HCT116 (cell line): ENCODE measurements around the gene TP53AIP1. TPM values are rescaled to one million over a fixed set of nuclear protein-coding genes. Genes with fewer than 3 reads are reported as not detected.

Experiments
- ATAC-seq: fragments of 200-7000 bp; cut with Tn5 transposase; 2 replicates; pipeline ENCODE4 v1.9.1; 2020; ENCODE audit warnings: mild to moderate bottlenecking, moderate library complexity
- BruUV-seq: library from RNA; stranded (reverse); fragments of 400-500 nt; replicated peaks from 2 replicates; lab custom pipeline; 2021; lab: Mats Ljungman, UMichigan
- CTCF ChIA-PET: fragments of 300-600 bp; sonication (Branson Sonifier 250); formaldehyde crosslinking; loops from one replicate; lab custom pipeline; 2021; ENCODE audit warnings: antibody characterized with exemption; lab: Charles Lee
- POLR2A ChIA-PET: fragments of 300-600, 350-600 bp; sonication (Branson Sonifier 250); formaldehyde crosslinking; loops from one replicate; lab custom pipeline; 2021; ENCODE audit warnings: antibody characterized with exemption; lab: Charles Lee
- RAD21 ChIA-PET, 2 experiments: fragments of 300-600 bp; sonication (Branson Sonifier 250); formaldehyde crosslinking; loops; one replicate each; lab custom pipeline; 2023; ENCODE audit warnings: low total read pairs in 2 of 2; ENCODE audit not compliant: uncharacterized antibody in 2 of 2, unreplicated experiment in 2 of 2, low non-redundant PET in 1 of 2; lab: Charles Lee
- DNase-seq: peaks from one replicate; pipeline ENCODE4 v3.0.0-alpha.2; 2010; ENCODE audit warnings: low read depth, low spot score
- H2AFZ ChIP-seq: fragments of 200-600 bp; shearing (Covaris generic), sonication (generic); 2 replicates; pipeline ENCODE4 v1.6.1; 2017; ENCODE audit warnings: low read depth, mixed run types, mixed read lengths, antibody characterized with exemption, low read length; ENCODE audit not compliant: poor library complexity, severe bottlenecking
- H3K27ac ChIP-seq: 2 replicates; pipeline ENCODE4 v1.5.1; 2012; ENCODE audit warnings: low read depth, low read length
- H3K27me3 ChIP-seq: fragments of 200-600 bp; sonication (generic); 2 replicates; pipeline ENCODE4 v1.6.1; 2016; ENCODE audit warnings: mixed run types, low read length, mixed read lengths; ENCODE audit not compliant: insufficient read depth
- H3K36me3 ChIP-seq, 2 experiments: fragments of 200-500 bp in 1 of 2; fragments of 200-600 bp in 1 of 2; sonication (Bioruptor generic) in 1 of 2; sonication (generic) in 1 of 2; 2 replicates each; pipeline versions ENCODE4 v1.5.1 to v1.6.1; 2014 to 2016; ENCODE audit warnings: low read length in 2 of 2, inconsistent platforms in 1 of 2, mixed read lengths in 1 of 2, mixed run types in 1 of 2; ENCODE audit not compliant: insufficient read depth in 2 of 2, control insufficient read depth in 1 of 2
- H3K4me1 ChIP-seq, 2 experiments: fragments of 200-600 bp in 1 of 2; sonication (generic) in 1 of 2; 2 replicates each; pipeline versions ENCODE4 v1.5.1 to v1.6.1; 2012 to 2017; ENCODE audit warnings: low read length in 2 of 2, inconsistent platforms in 1 of 2, mild to moderate bottlenecking in 1 of 2, mixed read lengths in 1 of 2, mixed run types in 1 of 2, moderate library complexity in 1 of 2; ENCODE audit not compliant: insufficient read depth in 2 of 2, control insufficient read depth in 1 of 2
- H3K4me2 ChIP-seq: fragments of 200-600 bp; sonication (generic); 2 replicates; pipeline ENCODE4 v1.6.1; 2017; ENCODE audit warnings: mixed run types, low read length, mixed read lengths
- H3K4me3 ChIP-seq, 2 experiments: fragments of 200-600 bp in 1 of 2; sonication (generic) in 1 of 2; replicated peaks in 1 of 2; 2 replicates each; pipeline ENCODE4 v1.5.1; 2011 to 2016; ENCODE audit warnings: low read length in 2 of 2, control low read depth in 1 of 2, low read depth in 1 of 2, mild to moderate bottlenecking in 1 of 2, mixed read lengths in 1 of 2, mixed run types in 1 of 2
- H3K79me2 ChIP-seq: fragments of 200-600 bp; sonication (generic); 2 replicates; pipeline ENCODE4 v1.6.1; 2017; ENCODE audit warnings: mild to moderate bottlenecking, mixed run types, low read length, moderate library complexity, mixed read lengths; ENCODE audit not compliant: insufficient read depth
- H3K9ac ChIP-seq: fragments of 200-600 bp; sonication (generic); 2 replicates; pipeline ENCODE4 v1.6.1; 2016; ENCODE audit warnings: low read length, mixed read lengths
- H3K9me2 ChIP-seq: fragments of 200-600 bp; sonication (generic), shearing (Covaris generic); 2 replicates; pipeline ENCODE4 v1.6.1; 2017; ENCODE audit warnings: mixed run types, mild to moderate bottlenecking, moderate library complexity; ENCODE audit not compliant: insufficient read depth
- H3K9me3 ChIP-seq, 2 experiments: fragments of 200-500 bp in 1 of 2; fragments of 200-600 bp in 1 of 2; sonication (Bioruptor generic) in 1 of 2; sonication (generic) in 1 of 2; 2 replicates each; pipeline ENCODE4 v1.6.1; 2014 to 2017; ENCODE audit warnings: low read length in 2 of 2, mixed read lengths in 2 of 2, inconsistent platforms in 1 of 2, low read depth in 1 of 2, mild to moderate bottlenecking in 1 of 2, mixed run types in 1 of 2, moderate library complexity in 1 of 2; ENCODE audit not compliant: control insufficient read depth in 1 of 2, insufficient read depth in 1 of 2
- H4K20me1 ChIP-seq: fragments of 200-600 bp; sonication (generic), shearing (Covaris generic); 2 replicates; pipeline ENCODE4 v1.6.1; 2017; ENCODE audit warnings: mixed run types, mild to moderate bottlenecking, moderate library complexity; ENCODE audit not compliant: insufficient read depth
- CBX3 ChIP-seq: IDR thresholded peaks from 2 replicates; pipeline ENCODE4 v1.6.1; 2012; ENCODE audit warnings: low read depth
- CEBPB ChIP-seq: IDR thresholded peaks from 2 replicates; pipeline ENCODE4 v1.6.1; 2012; ENCODE audit warnings: low read depth
- EGR1 ChIP-seq: IDR thresholded peaks from 2 replicates; pipeline ENCODE4 v1.6.1; 2012; ENCODE audit warnings: low read depth
- EZH2phosphoT487 ChIP-seq: fragments of 200-600 bp; IDR thresholded peaks from 2 replicates; pipeline ENCODE4 v1.6.1; 2018; ENCODE audit warnings: antibody characterized with exemption, borderline replicate concordance
- FOSL1 ChIP-seq: IDR thresholded peaks from 2 replicates; pipeline ENCODE4 v1.6.1; 2012; ENCODE audit warnings: low read depth
- JUND ChIP-seq: IDR thresholded peaks from 2 replicates; pipeline ENCODE4 v1.6.1; 2012
- POLR2AphosphoS5 ChIP-seq: IDR thresholded peaks from 2 replicates; pipeline ENCODE4 v1.6.1; 2011; ENCODE audit warnings: mild to moderate bottlenecking, low read depth, low read length, moderate library complexity
- RAD21 ChIP-seq: IDR thresholded peaks from 2 replicates; pipeline ENCODE4 v1.6.1; 2012; ENCODE audit warnings: low read depth, mild to moderate bottlenecking
- SP1 ChIP-seq: IDR thresholded peaks from 2 replicates; pipeline ENCODE4 v1.6.1; 2012; ENCODE audit warnings: low read depth
- SRF ChIP-seq: IDR thresholded peaks from 2 replicates; pipeline ENCODE4 v1.6.1; 2012; ENCODE audit warnings: low read depth
- TCF7L2 ChIP-seq: IDR thresholded peaks from 2 replicates; pipeline ENCODE4 v1.7.0; 2011; ENCODE audit warnings: borderline replicate concordance, inconsistent platforms; ENCODE audit not compliant: insufficient read depth, insufficient read length; ENCODE audit errors: extremely low read depth
- intact Hi-C: fragments of 100-400 bp; cut with micrococcal nuclease; formaldehyde crosslinking; loops from 2 replicates; pipeline ENCODE4 v1.10.0; 2022
- total RNA-seq: library from RNA; stranded (reverse); gene quantifications from one replicate; pipeline ENCODE4 v1.2.1, GENCODE V29; 2021; ENCODE audit not compliant: unreplicated experiment
- TF ChIP-seq, protein P1 (sequence below): IDR thresholded peaks from 2 replicates; pipeline ENCODE4 v1.6.1; 2012; ENCODE audit warnings: low read depth
- TF ChIP-seq, protein P2 (sequence below): IDR thresholded peaks from 2 replicates; pipeline ENCODE4 v1.6.1; 2012

The TP53AIP1 gene
- total RNA-seq, 1 experiment from 2014 or later, result 0.15 TPM

DNA sequence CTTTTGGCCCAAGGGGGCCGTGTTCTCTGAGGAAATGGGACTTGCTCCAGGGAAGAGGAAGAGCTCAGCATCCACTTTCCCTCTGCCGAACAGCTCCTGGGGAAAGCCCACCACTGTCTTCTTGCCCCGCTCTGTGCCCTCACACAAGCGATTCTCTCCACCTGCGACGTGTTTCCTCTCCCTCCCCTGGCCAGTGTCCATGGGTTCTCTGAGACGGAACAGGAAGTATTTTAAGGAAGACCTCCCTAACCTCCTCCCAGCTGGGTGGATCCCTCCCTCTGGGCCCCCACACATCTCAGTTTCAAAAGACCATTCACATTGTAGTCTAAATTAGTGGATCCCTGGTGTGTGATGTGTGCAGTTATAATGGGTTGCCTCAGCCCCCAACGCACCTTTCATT, 1.6 kb downstream of the TP53AIP1 start (continued):
- TF ChIP-seq CBX3 (no peak), EGR1 (no peak)
- TF ChIP-seq, all 23 proteins: peak for 0

DNA sequence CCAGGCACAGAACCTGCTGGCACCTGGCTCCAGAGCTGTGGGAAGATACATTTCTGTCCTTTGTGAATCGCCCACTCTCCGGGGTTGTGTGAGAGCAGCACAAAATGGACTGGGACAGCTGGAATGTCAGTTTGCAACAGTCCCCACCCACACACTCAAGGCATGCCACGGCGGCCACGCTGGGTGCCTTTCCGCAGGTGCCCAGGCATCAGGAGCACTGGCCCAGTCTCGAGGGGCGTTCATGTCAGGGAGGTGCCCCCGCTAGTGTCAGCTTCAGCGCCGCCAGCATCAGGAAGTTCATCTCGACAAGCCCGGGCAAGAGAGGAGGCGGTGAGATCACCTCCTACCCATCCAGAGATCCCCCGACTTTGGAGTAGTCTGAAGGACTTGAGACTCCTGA, 2.1 kb downstream of the TP53AIP1 start:
- Histone ChIP-seq H3K4me1 (no peaks in the 10 kb centered on the region), H3K9me2 (no peaks in the 10 kb centered on the region), H3K79me2 (no peaks in the 10 kb centered on the region), H4K20me1 (no peaks in the 10 kb centered on the region), H3K36me3 (no peaks in the 10 kb centered on the region), H3K27me3 (no peaks in the 10 kb centered on the region), H3K4me3 (no peak overlapping the region), H3K9me3 (no peaks in the 10 kb centered on the region), H3K4me2 (no peak overlapping the region), H3K9ac (no peak overlapping the region), H2AFZ (no peak overlapping the region), H3K27ac (no peak overlapping the region)
- TF ChIP-seq JUND, result no peak
- TF ChIP-seq SRF, result no peak
- TF ChIP-seq, protein P1, sequence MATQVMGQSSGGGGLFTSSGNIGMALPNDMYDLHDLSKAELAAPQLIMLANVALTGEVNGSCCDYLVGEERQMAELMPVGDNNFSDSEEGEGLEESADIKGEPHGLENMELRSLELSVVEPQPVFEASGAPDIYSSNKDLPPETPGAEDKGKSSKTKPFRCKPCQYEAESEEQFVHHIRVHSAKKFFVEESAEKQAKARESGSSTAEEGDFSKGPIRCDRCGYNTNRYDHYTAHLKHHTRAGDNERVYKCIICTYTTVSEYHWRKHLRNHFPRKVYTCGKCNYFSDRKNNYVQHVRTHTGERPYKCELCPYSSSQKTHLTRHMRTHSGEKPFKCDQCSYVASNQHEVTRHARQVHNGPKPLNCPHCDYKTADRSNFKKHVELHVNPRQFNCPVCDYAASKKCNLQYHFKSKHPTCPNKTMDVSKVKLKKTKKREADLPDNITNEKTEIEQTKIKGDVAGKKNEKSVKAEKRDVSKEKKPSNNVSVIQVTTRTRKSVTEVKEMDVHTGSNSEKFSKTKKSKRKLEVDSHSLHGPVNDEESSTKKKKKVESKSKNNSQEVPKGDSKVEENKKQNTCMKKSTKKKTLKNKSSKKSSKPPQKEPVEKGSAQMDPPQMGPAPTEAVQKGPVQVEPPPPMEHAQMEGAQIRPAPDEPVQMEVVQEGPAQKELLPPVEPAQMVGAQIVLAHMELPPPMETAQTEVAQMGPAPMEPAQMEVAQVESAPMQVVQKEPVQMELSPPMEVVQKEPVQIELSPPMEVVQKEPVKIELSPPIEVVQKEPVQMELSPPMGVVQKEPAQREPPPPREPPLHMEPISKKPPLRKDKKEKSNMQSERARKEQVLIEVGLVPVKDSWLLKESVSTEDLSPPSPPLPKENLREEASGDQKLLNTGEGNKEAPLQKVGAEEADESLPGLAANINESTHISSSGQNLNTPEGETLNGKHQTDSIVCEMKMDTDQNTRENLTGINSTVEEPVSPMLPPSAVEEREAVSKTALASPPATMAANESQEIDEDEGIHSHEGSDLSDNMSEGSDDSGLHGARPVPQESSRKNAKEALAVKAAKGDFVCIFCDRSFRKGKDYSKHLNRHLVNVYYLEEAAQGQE, result no peak
- TF ChIP-seq RAD21, result no peak
- TF ChIP-seq SP1, result no peak
- no peak for TF ChIP-seq FOSL1
- TF ChIP-seq EZH2phosphoT487, result no peak
- no peak for TF ChIP-seq CBX3
- no peak for TF ChIP-seq TCF7L2
- TF ChIP-seq, protein P2, sequence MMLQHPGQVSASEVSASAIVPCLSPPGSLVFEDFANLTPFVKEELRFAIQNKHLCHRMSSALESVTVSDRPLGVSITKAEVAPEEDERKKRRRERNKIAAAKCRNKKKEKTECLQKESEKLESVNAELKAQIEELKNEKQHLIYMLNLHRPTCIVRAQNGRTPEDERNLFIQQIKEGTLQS, result no peak
- TF ChIP-seq POLR2AphosphoS5, result no peak
- TF ChIP-seq CEBPB, result no peak
- ATAC-seq, result no peak
- ChIA-PET POLR2A (no interaction called here), RAD21 (no interaction called here), CTCF (no interaction called here)
- no TSS peak for BruUV-seq
- no peak for DNase-seq
- intact Hi-C loops, result no loop called here
